Measurements from ENCODE around the gene COLQ. TPM values are rescaled to one million over a fixed set of nuclear protein-coding genes. Genes with fewer than 3 reads are reported as not detected.

Gene COLQ
- total RNA-seq, 1 donor from 2014 or later, result 10.0 TPM

- Mint-ChIP-seq H3K9me3 (no peaks in the 10 kb centered on the region), H3K4me1 (peaks cover 3% of the 10 kb centered on the region), H3K27me3 (ENCODE audit: low read depth) (no peaks in the 10 kb centered on the region), H3K36me3 (no peaks in the 10 kb centered on the region), H3K27ac (no peak overlapping the region), H3K4me3 (no peak overlapping the region)
- no peak for DNase-seq (ENCODE audit: low spot score in 2 of 2, unreplicated experiment in 2 of 2)
- TF ChIP-seq, protein P1, sequence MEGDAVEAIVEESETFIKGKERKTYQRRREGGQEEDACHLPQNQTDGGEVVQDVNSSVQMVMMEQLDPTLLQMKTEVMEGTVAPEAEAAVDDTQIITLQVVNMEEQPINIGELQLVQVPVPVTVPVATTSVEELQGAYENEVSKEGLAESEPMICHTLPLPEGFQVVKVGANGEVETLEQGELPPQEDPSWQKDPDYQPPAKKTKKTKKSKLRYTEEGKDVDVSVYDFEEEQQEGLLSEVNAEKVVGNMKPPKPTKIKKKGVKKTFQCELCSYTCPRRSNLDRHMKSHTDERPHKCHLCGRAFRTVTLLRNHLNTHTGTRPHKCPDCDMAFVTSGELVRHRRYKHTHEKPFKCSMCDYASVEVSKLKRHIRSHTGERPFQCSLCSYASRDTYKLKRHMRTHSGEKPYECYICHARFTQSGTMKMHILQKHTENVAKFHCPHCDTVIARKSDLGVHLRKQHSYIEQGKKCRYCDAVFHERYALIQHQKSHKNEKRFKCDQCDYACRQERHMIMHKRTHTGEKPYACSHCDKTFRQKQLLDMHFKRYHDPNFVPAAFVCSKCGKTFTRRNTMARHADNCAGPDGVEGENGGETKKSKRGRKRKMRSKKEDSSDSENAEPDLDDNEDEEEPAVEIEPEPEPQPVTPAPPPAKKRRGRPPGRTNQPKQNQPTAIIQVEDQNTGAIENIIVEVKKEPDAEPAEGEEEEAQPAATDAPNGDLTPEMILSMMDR (IDR thresholded peaks at IDR 0.05; ENCODE audit: unreplicated experiment), result no peak
Observed at GRCh38 chr3:15496341-15496664, 25.2 kb downstream of the COLQ start.

GRCh38 chr3:15495461-15496340, 25.8 kb downstream of the COLQ start:
- no peaks in the 10 kb centered on the region for H3K27me3 Mint-ChIP-seq (ENCODE audit: low read depth)
- H3K4me1 Mint-ChIP-seq, result peaks cover 3% of the 10 kb centered on the region
- no peak overlapping the region for H3K27ac Mint-ChIP-seq
- no peak overlapping the region for H3K4me3 Mint-ChIP-seq
- TF ChIP-seq, protein P1 (IDR thresholded peaks at IDR 0.05; ENCODE audit: unreplicated experiment), result no peak
- no peaks in the 10 kb centered on the region for H3K9me3 Mint-ChIP-seq
- H3K36me3 Mint-ChIP-seq, result no peaks in the 10 kb centered on the region
- no peak for DNase-seq (ENCODE audit: low spot score in 2 of 2, unreplicated experiment in 2 of 2)

- TF ChIP-seq, protein P1 (IDR thresholded peaks at IDR 0.05; ENCODE audit: unreplicated experiment), result no peak
- H3K4me1 Mint-ChIP-seq, result peaks cover 3% of the 10 kb centered on the region
Observed at GRCh38 chr3:15493436-15493835, 28.1 kb downstream of the COLQ start.

GRCh38 chr3:15492847-15493360, 28.6 kb downstream of the COLQ start:
- Mint-ChIP-seq H3K27ac (no peak overlapping the region), H3K4me1 (peaks cover 3% of the 10 kb centered on the region), H3K36me3 (no peaks in the 10 kb centered on the region), H3K27me3 (ENCODE audit: low read depth) (no peaks in the 10 kb centered on the region), H3K9me3 (no peaks in the 10 kb centered on the region), H3K4me3 (no peak overlapping the region)
- TF ChIP-seq, protein P1 (IDR thresholded peaks at IDR 0.05; ENCODE audit: unreplicated experiment), result no peak
- DNase-seq (ENCODE audit: low spot score in 2 of 2, unreplicated experiment in 2 of 2), result no peak

More at GRCh38 chr3:15493436-15493835, 28.1 kb downstream of the COLQ start:
- Mint-ChIP-seq H3K27me3 (ENCODE audit: low read depth) (no peaks in the 10 kb centered on the region), H3K36me3 (no peaks in the 10 kb centered on the region), H3K27ac (no peak overlapping the region), H3K4me3 (no peak overlapping the region), H3K9me3 (no peaks in the 10 kb centered on the region)
- DNase-seq (ENCODE audit: low spot score in 2 of 2, unreplicated experiment in 2 of 2), result no peak

DNA sequence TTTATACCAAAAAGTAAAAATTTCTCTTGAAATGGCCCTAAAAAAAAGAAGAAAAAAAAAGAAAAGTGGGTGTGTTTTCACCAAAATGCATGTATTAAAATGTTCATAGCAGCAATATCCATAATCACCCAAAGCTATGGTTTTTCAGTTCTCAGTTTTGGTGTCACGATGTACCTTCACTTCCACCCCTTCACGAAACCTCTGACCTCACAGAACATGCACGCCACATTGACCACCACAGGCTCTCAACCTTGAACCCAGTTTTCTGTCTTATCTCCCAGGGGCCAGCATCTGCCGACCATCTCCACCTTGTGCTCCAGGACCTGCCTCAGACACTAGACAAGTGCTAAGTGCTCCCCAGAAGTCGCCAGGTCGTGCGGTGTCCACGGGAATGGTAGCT, 30.4 kb downstream of the COLQ start:
- no peak for DNase-seq (ENCODE audit: low spot score in 2 of 2, unreplicated experiment in 2 of 2)
- H3K4me1 Mint-ChIP-seq, result peaks cover 3% of the 10 kb centered on the region
- H3K4me3 Mint-ChIP-seq, result no peak overlapping the region
- peaks cover 9% of the 10 kb centered on the region for H3K36me3 Mint-ChIP-seq
- H3K9me3 Mint-ChIP-seq, result no peaks in the 10 kb centered on the region
- TF ChIP-seq, protein P1 (IDR thresholded peaks at IDR 0.05; ENCODE audit: unreplicated experiment), result no peak
- H3K27ac Mint-ChIP-seq, result no peak overlapping the region
- H3K27me3 Mint-ChIP-seq (ENCODE audit: low read depth), result no peaks in the 10 kb centered on the region

Measured in mesothelial cell of epicardium (in vitro differentiated cells).